Sigmoid colon (tissue), 4 donors: ENCODE results near the gene PWP1.

Source experiments
- CTCF ChIP-seq, 4 experiments: fragments of 450-650 bp in 3 of 4; fragments of 200-600 bp in 1 of 4; IDR thresholded peaks; one replicate each; pipeline ENCODE4 v1.5.1; 2016 to 2019; ENCODE audit warnings: antibody characterized with exemption in 4 of 4, mild to moderate bottlenecking in 3 of 4, moderate library complexity in 2 of 4
- EP300 ChIP-seq, 4 donors: sonication (generic); formaldehyde crosslinking; IDR thresholded peaks; one replicate each; pipeline ENCODE4 v1.6.1; 2017; ENCODE audit warnings: antibody characterized with exemption in 4 of 4
- POLR2A ChIP-seq, 2 donors: fragments of 450-650 bp; IDR thresholded peaks; one replicate each; pipeline ENCODE4 v1.6.1; 2016; ENCODE audit warnings: antibody characterized with exemption in 2 of 2, mild to moderate bottlenecking in 2 of 2, moderate library complexity in 2 of 2
- POLR2AphosphoS5 ChIP-seq, 4 donors: sonication (generic); formaldehyde crosslinking; IDR thresholded peaks; one replicate each; pipeline ENCODE4 v1.6.1; 2017; ENCODE audit warnings: antibody characterized with exemption in 4 of 4

GRCh38 chr12:107749083-107749482 lies 63.5 kb downstream of the PWP1 start:
- TF ChIP-seq CTCF (IDR thresholded peaks at IDR 0.05): no peak
- TF ChIP-seq POLR2A (IDR thresholded peaks at IDR 0.05): no peak
- no peak for TF ChIP-seq POLR2AphosphoS5 (IDR thresholded peaks at IDR 0.05)
- no peak for TF ChIP-seq EP300 (IDR thresholded peaks at IDR 0.05)
